Peyer's patch (tissue), 4 donors: ENCODE measurements around the gene SPTB.

ENCODE experiments used
- POLR2A ChIP-seq, 2 donors: fragments of 450-650 bp; IDR thresholded peaks; one replicate each; pipeline ENCODE4 v1.5.1; 2017; ENCODE audit warnings: antibody characterized with exemption in 2 of 2, mild to moderate bottlenecking in 2 of 2, moderate library complexity in 2 of 2
- TF ChIP-seq, protein P1 (sequence below), 6 experiments: fragments of 450-650 bp in 4 of 6; fragments of 200-600 bp in 2 of 6; sonication (generic) in 1 of 6; IDR thresholded peaks; one replicate each; pipeline ENCODE4 v1.5.1; 2017 to 2019; ENCODE audit warnings: antibody characterized with exemption in 6 of 6, mild to moderate bottlenecking in 3 of 6, moderate library complexity in 1 of 6

- TF ChIP-seq POLR2A (IDR thresholded peaks at IDR 0.05) = no peak
- TF ChIP-seq, protein P1, sequence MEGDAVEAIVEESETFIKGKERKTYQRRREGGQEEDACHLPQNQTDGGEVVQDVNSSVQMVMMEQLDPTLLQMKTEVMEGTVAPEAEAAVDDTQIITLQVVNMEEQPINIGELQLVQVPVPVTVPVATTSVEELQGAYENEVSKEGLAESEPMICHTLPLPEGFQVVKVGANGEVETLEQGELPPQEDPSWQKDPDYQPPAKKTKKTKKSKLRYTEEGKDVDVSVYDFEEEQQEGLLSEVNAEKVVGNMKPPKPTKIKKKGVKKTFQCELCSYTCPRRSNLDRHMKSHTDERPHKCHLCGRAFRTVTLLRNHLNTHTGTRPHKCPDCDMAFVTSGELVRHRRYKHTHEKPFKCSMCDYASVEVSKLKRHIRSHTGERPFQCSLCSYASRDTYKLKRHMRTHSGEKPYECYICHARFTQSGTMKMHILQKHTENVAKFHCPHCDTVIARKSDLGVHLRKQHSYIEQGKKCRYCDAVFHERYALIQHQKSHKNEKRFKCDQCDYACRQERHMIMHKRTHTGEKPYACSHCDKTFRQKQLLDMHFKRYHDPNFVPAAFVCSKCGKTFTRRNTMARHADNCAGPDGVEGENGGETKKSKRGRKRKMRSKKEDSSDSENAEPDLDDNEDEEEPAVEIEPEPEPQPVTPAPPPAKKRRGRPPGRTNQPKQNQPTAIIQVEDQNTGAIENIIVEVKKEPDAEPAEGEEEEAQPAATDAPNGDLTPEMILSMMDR (IDR thresholded peaks at IDR 0.05) = no peak
These were observed 118.8 kb downstream of the SPTB start for GRCh38 chr14:64760916-64761315.
